Glutamatergic neuron (in vitro differentiated cells): ENCODE data around the gene SLC38A8. TPM values are rescaled to one million over a fixed set of nuclear protein-coding genes. Genes with fewer than 3 reads are reported as not detected.

Experiments used
- DNase-seq: peaks from one replicate; pipeline ENCODE4 v3.0.0; 2022
- H3K27ac Mint-ChIP-seq: one replicate; pipeline ENCODE4 v1.8.0; 2020; ENCODE audit warnings: mild to moderate bottlenecking, mixed read lengths, inconsistent platforms; ENCODE audit not compliant: unreplicated experiment
- H3K27me3 Mint-ChIP-seq: one replicate; pipeline ENCODE4 v1.8.0; 2020; ENCODE audit warnings: mild to moderate bottlenecking, moderate library complexity, mixed read lengths, inconsistent platforms; ENCODE audit not compliant: unreplicated experiment
- H3K36me3 Mint-ChIP-seq: one replicate; pipeline ENCODE4 v1.8.0; 2020; ENCODE audit warnings: mild to moderate bottlenecking, mixed read lengths, inconsistent platforms; ENCODE audit not compliant: unreplicated experiment
- H3K4me1 Mint-ChIP-seq: one replicate; pipeline ENCODE4 v1.8.0; 2020; ENCODE audit warnings: mild to moderate bottlenecking, low read depth, mixed read lengths, inconsistent platforms; ENCODE audit not compliant: unreplicated experiment
- H3K4me3 Mint-ChIP-seq: one replicate; pipeline ENCODE4 v1.8.0; 2020; ENCODE audit warnings: mild to moderate bottlenecking, mixed read lengths, inconsistent platforms; ENCODE audit not compliant: unreplicated experiment
- H3K9me3 Mint-ChIP-seq: one replicate; pipeline ENCODE4 v1.8.0; 2020; ENCODE audit warnings: mild to moderate bottlenecking, moderate library complexity, mixed read lengths, inconsistent platforms; ENCODE audit not compliant: unreplicated experiment
- total RNA-seq: library from RNA; stranded (reverse); fragmentation: NEBNext Ultra II Directional; extraction: Animal tissue kit (Norgen Biotek cat#: 25700); gene quantifications from one replicate; pipeline ENCODE4 v1.2.1, GENCODE V29; 2021; ENCODE audit not compliant: unreplicated experiment
- TF ChIP-seq, protein P1 (sequence below): fragments of 200-600 bp; sonication (generic); IDR thresholded peaks from one replicate; pipeline ENCODE4 v1.5.0; 2021; ENCODE audit not compliant: partially characterized antibody, unreplicated experiment

SLC38A8 gene
- total RNA-seq, 1 donor from 2014 or later = not detected

DNA sequence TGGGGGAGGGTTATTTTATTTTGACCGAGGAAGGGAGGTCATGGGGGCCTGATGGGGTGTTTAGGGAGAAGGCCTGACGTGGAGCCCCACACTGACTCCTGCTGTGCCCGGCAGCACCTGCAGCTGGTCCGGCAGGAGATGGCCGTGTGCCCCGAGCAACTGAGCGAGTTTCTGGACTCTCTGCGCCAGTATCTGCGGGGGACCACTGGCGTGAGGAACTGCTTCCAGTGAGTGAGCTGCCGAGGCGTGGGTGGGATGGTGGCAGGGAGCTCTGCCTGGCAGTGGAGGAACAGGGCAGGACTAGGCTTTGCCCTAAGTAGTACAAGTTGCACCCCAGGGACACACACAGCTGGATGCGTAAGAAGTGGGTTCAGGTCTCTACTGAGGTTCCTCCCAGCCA is 44.5 kb downstream of the SLC38A8 start:
- no peak for DNase-seq
- TF ChIP-seq, protein P1, sequence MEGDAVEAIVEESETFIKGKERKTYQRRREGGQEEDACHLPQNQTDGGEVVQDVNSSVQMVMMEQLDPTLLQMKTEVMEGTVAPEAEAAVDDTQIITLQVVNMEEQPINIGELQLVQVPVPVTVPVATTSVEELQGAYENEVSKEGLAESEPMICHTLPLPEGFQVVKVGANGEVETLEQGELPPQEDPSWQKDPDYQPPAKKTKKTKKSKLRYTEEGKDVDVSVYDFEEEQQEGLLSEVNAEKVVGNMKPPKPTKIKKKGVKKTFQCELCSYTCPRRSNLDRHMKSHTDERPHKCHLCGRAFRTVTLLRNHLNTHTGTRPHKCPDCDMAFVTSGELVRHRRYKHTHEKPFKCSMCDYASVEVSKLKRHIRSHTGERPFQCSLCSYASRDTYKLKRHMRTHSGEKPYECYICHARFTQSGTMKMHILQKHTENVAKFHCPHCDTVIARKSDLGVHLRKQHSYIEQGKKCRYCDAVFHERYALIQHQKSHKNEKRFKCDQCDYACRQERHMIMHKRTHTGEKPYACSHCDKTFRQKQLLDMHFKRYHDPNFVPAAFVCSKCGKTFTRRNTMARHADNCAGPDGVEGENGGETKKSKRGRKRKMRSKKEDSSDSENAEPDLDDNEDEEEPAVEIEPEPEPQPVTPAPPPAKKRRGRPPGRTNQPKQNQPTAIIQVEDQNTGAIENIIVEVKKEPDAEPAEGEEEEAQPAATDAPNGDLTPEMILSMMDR = no peak
- Mint-ChIP-seq H3K9me3 (peaks cover 12% of the 10 kb centered on the region), H3K4me1 (peaks cover 6% of the 10 kb centered on the region), H3K4me3 (no peak overlapping the region), H3K27me3 (peaks cover 7% of the 10 kb centered on the region), H3K36me3 (peaks cover 4% of the 10 kb centered on the region), H3K27ac (no peak overlapping the region)

DNA sequence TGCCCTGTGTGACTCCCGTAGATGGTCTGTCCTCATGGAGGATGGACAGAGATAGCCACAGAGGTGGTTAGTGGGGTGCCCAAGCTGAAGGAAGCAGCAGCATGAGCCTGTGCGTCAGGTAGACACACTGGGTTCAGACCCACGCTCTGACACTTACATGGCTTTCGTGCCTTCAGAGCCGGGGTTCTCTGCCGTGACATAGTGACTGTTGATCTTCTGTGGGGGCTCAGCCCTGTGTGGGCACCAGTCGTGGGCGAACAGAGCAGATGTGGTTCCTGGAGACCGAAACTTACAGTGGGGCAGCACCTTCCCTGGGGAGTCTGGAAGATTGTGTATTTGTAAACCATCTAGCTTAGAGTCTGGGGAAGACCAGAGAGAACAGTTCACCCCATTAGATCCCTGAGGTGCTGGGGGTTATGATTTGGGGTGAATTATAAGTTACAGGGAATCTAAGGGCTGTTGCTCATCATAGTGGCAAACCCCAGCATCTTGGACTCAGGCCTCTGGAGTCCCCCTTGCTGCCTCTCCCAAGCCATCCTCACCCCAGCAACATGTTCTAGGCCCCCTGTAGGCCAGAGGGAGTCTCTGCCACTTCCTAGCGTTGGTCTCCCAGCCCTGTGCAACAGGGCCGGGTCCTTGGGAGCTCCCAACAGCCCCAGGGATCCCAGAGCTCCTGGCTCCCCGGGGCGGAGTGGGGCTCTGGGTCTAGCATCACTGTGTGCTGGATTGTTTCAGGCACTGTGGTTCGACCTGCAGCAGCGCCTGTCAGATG is 45.9 kb downstream of the SLC38A8 start:
- Mint-ChIP-seq H3K27me3 (peaks cover 7% of the 10 kb centered on the region), H3K4me1 (peaks cover 7% of the 10 kb centered on the region), H3K27ac (no peak overlapping the region), H3K36me3 (peaks cover 4% of the 10 kb centered on the region), H3K9me3 (peaks cover 10% of the 10 kb centered on the region), H3K4me3 (no peak overlapping the region)
- TF ChIP-seq, protein P1 = no peak
- no peak for DNase-seq

DNA sequence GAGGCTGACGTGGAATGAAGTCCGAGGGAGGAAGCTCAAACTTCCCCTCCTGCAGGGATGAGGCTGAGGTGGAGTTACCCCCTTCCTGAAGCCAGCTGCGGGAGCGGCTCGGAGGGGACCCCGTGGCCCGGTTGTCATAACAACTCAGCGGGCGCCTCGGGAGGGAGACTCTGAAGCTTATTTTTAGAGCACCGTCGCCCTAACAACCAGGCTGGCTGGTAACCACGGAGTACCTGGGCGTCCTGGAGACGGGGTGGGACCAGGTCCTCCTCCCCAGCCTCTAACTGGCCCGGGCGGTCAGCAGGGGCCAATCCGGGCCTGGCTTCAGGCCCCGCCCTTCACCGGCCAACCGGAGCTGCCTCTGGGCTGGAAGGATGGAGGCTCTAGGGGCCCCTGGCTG is 46.8 kb downstream of the SLC38A8 start:
- H3K9me3 Mint-ChIP-seq = peaks cover 10% of the 10 kb centered on the region
- peaks cover 7% of the 10 kb centered on the region for H3K27me3 Mint-ChIP-seq
- H3K4me3 Mint-ChIP-seq = no peak overlapping the region
- no peak overlapping the region for H3K27ac Mint-ChIP-seq
- H3K36me3 Mint-ChIP-seq = peaks cover 4% of the 10 kb centered on the region
- no peak for DNase-seq
- peaks cover 7% of the 10 kb centered on the region for H3K4me1 Mint-ChIP-seq
- TF ChIP-seq, protein P1 = no peak

DNA sequence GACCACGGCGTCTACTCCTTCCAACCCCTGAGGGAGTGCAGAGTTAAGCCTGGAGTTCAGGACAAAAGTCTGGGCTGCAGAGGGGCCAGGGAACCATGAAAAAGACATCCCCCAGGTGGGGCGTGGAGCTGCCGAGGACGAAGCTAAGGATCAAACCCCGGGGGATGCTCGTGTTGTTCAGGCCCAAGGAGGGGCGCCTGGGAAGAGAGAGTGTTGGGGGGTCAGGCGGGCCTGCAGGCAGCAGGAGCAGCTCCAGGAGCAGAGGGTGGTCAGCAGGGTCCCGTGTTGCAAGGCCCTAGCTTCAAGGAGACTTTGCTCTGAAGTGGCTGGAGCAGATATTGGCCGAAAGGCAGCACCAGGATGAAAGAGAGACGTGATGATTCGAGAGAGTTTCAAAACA is 47.9 kb downstream of the SLC38A8 start:
- no peak overlapping the region for H3K4me3 Mint-ChIP-seq

DNA sequence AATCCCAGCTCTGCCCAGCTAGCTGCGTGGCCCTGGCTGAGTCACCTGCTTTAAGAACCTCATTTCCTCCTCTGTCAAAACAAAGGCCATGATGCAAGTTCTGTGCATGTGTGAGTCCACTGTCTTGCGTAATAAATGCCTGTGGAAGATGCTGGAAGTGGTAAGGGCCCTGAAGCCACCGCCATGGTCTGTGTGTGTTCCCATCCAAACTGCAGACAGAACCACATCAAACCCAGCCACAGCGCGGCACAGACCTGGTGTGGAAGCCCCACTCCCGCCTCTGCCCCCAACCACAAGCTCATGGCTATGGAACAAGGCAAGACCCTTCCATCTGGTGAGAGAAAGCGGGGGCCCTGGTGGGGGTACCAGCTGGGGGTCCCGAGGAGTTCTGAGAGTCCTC is 48.5 kb downstream of the SLC38A8 start:
- H3K27me3 Mint-ChIP-seq = peaks cover 7% of the 10 kb centered on the region

More for the DNA sequence above, 47.9 kb downstream of the SLC38A8 start:
- Mint-ChIP-seq H3K9me3 (peaks cover 8% of the 10 kb centered on the region), H3K4me1 (peaks cover 7% of the 10 kb centered on the region), H3K27ac (no peak overlapping the region), H3K27me3 (peaks cover 7% of the 10 kb centered on the region), H3K36me3 (peaks cover 4% of the 10 kb centered on the region)
- TF ChIP-seq, protein P1 = no peak
- no peak for DNase-seq

More for the DNA sequence above, 48.5 kb downstream of the SLC38A8 start:
- peaks cover 7% of the 10 kb centered on the region for H3K4me1 Mint-ChIP-seq
- TF ChIP-seq, protein P1 = no peak
- H3K27ac Mint-ChIP-seq = no peak overlapping the region
- H3K36me3 Mint-ChIP-seq = peaks cover 4% of the 10 kb centered on the region
- H3K9me3 Mint-ChIP-seq = peaks cover 9% of the 10 kb centered on the region
- DNase-seq = no peak
- H3K4me3 Mint-ChIP-seq = no peak overlapping the region
